HG02885 (cell line): ENCODE measurements around the gene SMIM7.

Experiments used
- ATAC-seq: cut with Tn5 transposase; IDR thresholded peaks from one replicate; pipeline ENCODE4 v1.9.1; 2021; ENCODE audit warnings: mild to moderate bottlenecking; ENCODE audit not compliant: unreplicated experiment, poor library complexity

Gene SMIM7

GRCh38 chr19:16599655-16600346, 60.1 kb downstream of the SMIM7 start:
- ATAC-seq = no peak

- no peak for ATAC-seq
Observed at GRCh38 chr19:16598848-16599247, 61.1 kb downstream of the SMIM7 start.

- no peak for ATAC-seq
Observed at GRCh38 chr19:16596399-16596798, 63.5 kb downstream of the SMIM7 start.
